SIG-M5 treated with dmso at 0.1 percent for 504 hours (cell line): ENCODE data around the gene NDUFB7.
A peak's percentile ranks its signal among the peaks of the same experiment; 100 is the strongest.

Experiments
- DNase-seq: peaks from one replicate; lab custom pipeline; 2025; ENCODE audit not compliant: unreplicated experiment; lab: John Stamatoyannopoulos, UW

The NDUFB7 gene

DNA sequence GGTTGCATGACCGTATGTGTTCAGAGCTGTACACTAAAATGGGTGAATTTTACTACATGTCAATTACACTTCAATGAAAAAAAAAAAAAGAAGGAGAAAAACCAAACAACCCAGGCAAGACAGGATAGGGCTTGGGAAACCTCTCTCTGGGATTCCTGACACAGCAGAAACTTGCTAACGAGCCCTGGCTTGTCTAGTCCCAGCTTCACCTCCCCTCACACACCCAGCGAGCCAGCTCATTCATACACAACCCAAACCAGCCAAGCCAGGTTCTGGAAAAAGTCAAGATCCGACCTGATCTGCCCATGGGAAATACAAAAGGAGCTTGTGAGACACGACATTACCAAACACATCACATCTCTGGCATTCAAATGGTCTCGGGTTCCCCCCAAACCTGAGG, 46.1 kb downstream of the NDUFB7 start:
- peak; percentile 14 for DNase-seq

DNA sequence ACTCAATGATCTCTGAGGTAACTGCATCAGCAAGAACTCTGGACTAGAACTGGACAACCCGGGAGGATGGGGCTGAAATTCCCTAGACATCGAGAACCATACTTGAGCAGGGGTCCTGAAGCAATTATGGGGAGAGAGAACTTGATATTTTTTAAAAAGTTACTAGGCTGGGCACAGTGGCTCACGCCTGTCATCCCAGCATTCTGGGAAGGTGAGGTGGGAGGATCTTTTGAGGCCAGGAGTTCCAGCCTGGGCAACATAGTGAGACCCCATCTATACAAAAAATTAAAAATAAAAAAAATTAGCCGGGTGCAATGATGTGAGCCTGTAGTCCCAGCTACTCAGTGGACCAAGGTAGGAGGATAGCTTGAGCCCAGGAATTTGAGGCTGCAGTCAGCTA, 51.3 kb downstream of the NDUFB7 start:
- DNase-seq: no peak

DNA sequence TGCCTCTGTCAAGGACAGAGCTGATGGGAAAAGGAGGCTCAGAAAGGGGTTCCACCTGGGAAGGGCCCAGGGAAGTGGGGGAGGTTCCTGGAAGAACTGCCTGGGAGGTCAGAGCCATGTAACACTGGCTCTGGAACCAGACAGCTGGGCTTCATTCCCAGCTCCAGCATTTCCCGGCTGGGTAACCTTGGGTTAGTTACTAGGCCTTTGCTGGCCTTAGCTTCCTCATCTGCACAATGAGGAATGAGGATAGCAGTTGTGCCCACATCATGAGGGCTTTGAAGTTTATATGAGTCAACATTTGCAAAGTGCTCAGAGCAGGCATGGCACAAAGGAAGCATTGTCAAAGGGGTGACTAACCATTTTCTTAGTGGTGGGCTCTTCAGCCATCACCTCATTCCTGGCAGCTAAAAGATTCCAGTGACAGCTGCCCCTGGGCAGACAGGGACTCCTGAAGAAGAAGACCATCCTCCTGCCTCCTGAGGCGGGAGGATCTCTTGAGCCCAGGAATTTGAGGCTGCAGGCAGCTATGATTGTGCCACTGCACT, 51.9 kb downstream of the NDUFB7 start:
- DNase-seq: no peak

DNA sequence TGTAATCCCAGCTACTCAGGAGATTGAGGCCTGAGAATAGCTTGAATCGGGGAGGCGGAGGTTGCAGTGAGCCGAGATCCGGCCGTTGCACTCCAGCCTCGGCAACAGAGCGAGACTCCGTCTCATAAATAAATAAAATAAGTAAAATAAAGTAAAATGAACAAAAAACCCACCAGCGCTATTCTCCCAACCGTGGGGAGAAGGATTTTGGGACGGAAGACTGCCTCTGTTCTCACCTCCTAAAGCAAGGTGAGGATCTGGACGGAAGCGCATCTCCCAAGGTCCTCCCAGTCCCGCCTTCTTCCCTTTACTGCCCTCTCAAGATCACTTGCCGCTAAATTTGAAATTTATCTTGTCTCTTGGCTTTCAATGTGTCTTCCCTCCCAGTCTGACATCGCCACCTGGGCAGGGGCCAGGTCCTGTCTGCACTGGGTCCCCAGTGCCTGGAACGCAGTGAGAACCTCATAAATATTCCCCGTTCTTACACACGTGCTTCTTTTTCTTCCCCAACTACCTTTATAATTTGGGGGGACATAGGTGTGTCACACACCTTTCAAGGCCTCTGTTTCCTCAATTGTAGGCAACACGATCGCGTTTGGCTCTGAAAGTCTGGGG, 52.5 kb downstream of the NDUFB7 start:
- no peak for DNase-seq

DNA sequence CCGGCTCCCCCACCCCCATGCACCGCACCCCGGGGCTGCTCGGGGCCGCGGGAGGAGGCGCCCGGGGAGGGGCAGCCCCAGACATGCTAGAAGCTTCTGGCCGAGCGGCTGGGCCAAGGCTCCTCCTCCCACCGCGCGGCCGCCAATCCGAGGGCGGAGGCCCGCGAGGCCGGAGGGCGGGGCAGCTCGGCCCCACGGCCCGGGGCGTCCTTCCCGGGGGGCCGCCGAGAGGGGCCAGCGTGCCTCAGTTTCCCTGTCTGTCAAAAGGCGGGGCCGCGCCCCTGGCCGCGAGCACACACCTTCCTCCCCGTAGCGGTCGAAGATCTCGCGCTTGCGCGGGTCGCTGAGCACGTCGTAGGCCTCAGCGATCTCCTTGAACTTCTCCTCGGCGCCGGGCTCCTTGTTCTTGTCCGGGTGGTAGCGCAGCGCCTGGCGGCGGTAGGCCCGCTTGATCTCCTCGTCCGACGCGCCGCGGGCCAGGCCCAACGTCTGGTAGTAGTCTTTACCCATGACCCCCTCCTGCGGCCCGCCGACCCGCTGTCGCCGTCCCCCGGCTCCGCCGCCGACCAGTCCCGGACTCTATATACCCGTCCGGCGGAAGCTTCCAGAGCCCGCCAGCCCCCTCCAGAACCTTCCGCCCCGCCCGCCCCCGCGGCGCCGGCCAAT, 53.9 kb downstream of the NDUFB7 start, which contains the start of gene DNAJB1:
TSS of gene DNAJB1 (minus strand) at position 558 of the 666 bp plus-strand sequence. CDS start at position 510, 48 bp downstream.
- peak; percentile 61 for DNase-seq

DNA sequence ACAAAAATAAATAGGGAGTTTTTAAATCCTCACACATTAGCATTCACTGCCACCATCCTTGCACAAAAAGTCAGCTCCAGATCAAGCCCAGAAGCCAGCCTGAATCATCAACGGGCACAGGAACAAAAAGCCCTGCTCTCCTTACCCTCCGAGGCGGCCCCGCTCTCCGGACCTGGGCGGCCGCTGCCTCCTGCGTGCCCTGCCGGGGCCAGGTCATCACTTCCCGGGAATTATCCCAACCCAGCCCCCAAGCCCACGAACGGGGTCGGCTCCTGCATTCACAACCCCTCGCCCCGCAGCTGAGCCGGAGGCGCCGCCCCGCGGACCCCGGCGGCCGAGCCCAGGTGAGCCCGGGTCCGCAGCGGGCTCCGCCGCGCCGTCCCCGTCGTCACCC, 54.4 kb downstream of the NDUFB7 start:
- DNase-seq: no peak

DNA sequence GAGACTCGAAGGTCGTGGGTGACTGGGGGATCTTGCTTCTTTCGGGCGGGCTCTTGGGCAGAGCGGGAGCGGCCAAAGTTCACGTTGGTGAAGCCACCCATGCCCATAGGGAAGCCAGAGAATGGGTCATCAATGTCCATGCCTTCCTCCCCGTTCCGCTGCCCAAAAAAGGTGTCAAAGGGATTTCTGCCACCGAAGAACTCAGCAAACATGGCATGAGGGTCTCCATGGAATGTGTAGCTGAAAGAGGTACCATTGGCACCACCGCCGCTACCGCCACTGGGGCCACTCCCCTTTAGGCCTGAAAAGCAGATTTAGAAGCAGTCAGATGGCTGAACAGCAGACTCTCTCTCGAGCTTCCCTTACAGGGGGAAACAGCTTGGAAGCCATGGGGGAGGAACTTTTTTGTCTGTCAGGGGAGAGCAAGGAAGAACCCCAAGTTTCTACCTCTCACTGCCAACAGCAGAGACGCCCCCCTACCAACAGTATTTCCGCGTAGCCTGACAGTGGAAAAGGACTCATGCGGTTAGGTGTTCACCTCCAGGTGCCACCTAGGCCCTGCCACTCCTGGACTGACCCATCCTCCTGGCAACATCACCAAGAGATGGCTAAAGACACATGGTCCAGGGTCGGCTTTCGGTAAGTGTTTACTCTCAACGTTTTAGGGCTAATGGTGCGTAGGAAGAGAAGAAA, 55.0 kb downstream of the NDUFB7 start:
- peak; percentile 5 for DNase-seq
